HepG2 (cell line): ENCODE data around the gene HLF. TPM values are rescaled to one million over a fixed set of nuclear protein-coding genes. Genes with fewer than 3 reads are reported as not detected.
A peak's percentile ranks its signal among the peaks of the same experiment; 100 is the strongest.

ENCODE experiments used
- AGO1 ChIP-seq: fragments of 200-400 bp; formaldehyde crosslinking; IDR thresholded peaks from 2 replicates; pipeline ENCODE4 v1.6.1; 2017; ENCODE audit warnings: mild to moderate bottlenecking, low read depth, low read length, moderate library complexity; ENCODE audit not compliant: poor library complexity, severe bottlenecking
- ATM ChIP-seq: fragments of 450-650 bp; IDR thresholded peaks from 2 replicates; pipeline ENCODE4 v1.7.1; 2017; ENCODE audit warnings: mild to moderate bottlenecking, borderline replicate concordance
- CCAR2 ChIP-seq: fragments of 200-400 bp; formaldehyde crosslinking; optimal IDR thresholded peaks from 2 replicates; pipeline ENCODE3; 2018; ENCODE audit warnings: low read depth, mild to moderate bottlenecking, low read length, moderate library complexity
- CHCHD3 ChIP-seq: sonication (generic); formaldehyde crosslinking; IDR thresholded peaks from 2 replicates; pipeline ENCODE4 v1.8.0; 2022; ENCODE audit warnings: mild to moderate bottlenecking, missing genetic modification reagents, moderate library complexity
- DPF2 ChIP-seq: sonication (generic); formaldehyde crosslinking; IDR thresholded peaks from 2 replicates; pipeline ENCODE4 v1.4.0; 2020; ENCODE audit warnings: mild to moderate bottlenecking, low read depth, missing genetic modification reagents, borderline replicate concordance
- ELF4 ChIP-seq: sonication (generic); formaldehyde crosslinking; IDR thresholded peaks from 2 replicates; pipeline ENCODE4 v1.5.0; 2020; ENCODE audit warnings: missing genetic modification reagents, mild to moderate bottlenecking, moderate library complexity, borderline replicate concordance
- FOSL2 ChIP-seq: sonication (generic); formaldehyde crosslinking; IDR thresholded peaks from 2 replicates; pipeline ENCODE4 v1.4.0; 2020; ENCODE audit warnings: missing genetic modification reagents
- FOXA3 ChIP-seq: IDR thresholded peaks from 2 replicates; pipeline ENCODE4 v1.6.1; 2016; ENCODE audit warnings: missing genetic modification reagents, missing compliant biosample characterization
- HIVEP1 ChIP-seq: sonication (generic); formaldehyde crosslinking; IDR thresholded peaks from 2 replicates; pipeline ENCODE4 v1.4.0; 2020; ENCODE audit warnings: mild to moderate bottlenecking, missing genetic modification reagents
- JUN ChIP-seq: sonication (generic); formaldehyde crosslinking; IDR thresholded peaks from 2 replicates; pipeline ENCODE4 v1.4.0; 2020; ENCODE audit warnings: mild to moderate bottlenecking, missing genetic modification reagents
- KDM1A ChIP-seq: IDR thresholded peaks from 2 replicates; pipeline ENCODE4 v1.6.1; 2016; ENCODE audit warnings: missing compliant biosample characterization
- KDM2A ChIP-seq: sonication (generic); formaldehyde crosslinking; IDR thresholded peaks from 2 replicates; pipeline ENCODE4 v1.4.0; 2020; ENCODE audit warnings: low read depth, missing genetic modification reagents, borderline replicate concordance
- MAF1 ChIP-seq: sonication (generic); formaldehyde crosslinking; IDR thresholded peaks from 2 replicates; pipeline ENCODE4 v1.5.0; 2020; ENCODE audit warnings: missing genetic modification reagents, borderline replicate concordance
- MAFF ChIP-seq: IDR thresholded peaks from 2 replicates; pipeline ENCODE4 v1.6.1; 2011; ENCODE audit warnings: low read depth, low read length, improper control_type of control experiment
- NCOA5 ChIP-seq: sonication (generic); formaldehyde crosslinking; IDR thresholded peaks from 2 replicates; pipeline ENCODE4 v1.4.0; 2020; ENCODE audit warnings: missing genetic modification reagents
- RORA ChIP-seq: sonication (generic); formaldehyde crosslinking; IDR thresholded peaks from 2 replicates; pipeline ENCODE4 v1.5.0; 2020; ENCODE audit warnings: mild to moderate bottlenecking, missing genetic modification reagents, moderate library complexity
- RXRA ChIP-seq: sonication (generic); formaldehyde crosslinking; IDR thresholded peaks from 2 replicates; pipeline ENCODE4 v1.5.1; 2020; ENCODE audit warnings: missing genetic modification reagents
- SMC3 ChIP-seq: IDR thresholded peaks from 2 replicates; pipeline ENCODE4 v1.6.1; 2011; ENCODE audit warnings: low read length, improper control_type of control experiment
- SNAPC2 ChIP-seq: sonication (generic); formaldehyde crosslinking; IDR thresholded peaks from 2 replicates; pipeline ENCODE4 v1.8.1; 2022; ENCODE audit warnings: mild to moderate bottlenecking, missing genetic modification reagents
- TAF15 ChIP-seq: fragments of 200-400 bp; formaldehyde crosslinking; IDR thresholded peaks from one replicate; pipeline ENCODE4 v1.6.1; 2018; ENCODE audit warnings: mild to moderate bottlenecking, low read depth, low read length; ENCODE audit not compliant: poor library complexity, severe bottlenecking
- TOPORS ChIP-seq: sonication (generic); formaldehyde crosslinking; IDR thresholded peaks from 2 replicates; pipeline ENCODE4 v1.8.0; 2023; ENCODE audit warnings: mild to moderate bottlenecking, missing genetic modification reagents
- XRCC5 ChIP-seq: fragments of 200-400 bp; formaldehyde crosslinking; optimal IDR thresholded peaks from 2 replicates; pipeline ENCODE3; 2017; ENCODE audit warnings: mild to moderate bottlenecking, low read length
- ZNF180 ChIP-seq: sonication (generic); formaldehyde crosslinking; IDR thresholded peaks from 2 replicates; pipeline ENCODE4 v1.4.0; 2020; ENCODE audit warnings: low read depth, missing genetic modification reagents, borderline replicate concordance
- ZNF232 ChIP-seq: sonication (generic); formaldehyde crosslinking; IDR thresholded peaks from 2 replicates; pipeline ENCODE4 v1.4.0; 2020; ENCODE audit warnings: missing genetic modification reagents, borderline replicate concordance
- ZNF550 ChIP-seq: sonication (generic); formaldehyde crosslinking; IDR thresholded peaks from 2 replicates; pipeline ENCODE4 v1.4.0; 2020; ENCODE audit warnings: mild to moderate bottlenecking, missing genetic modification reagents, borderline replicate concordance
- ZNF615 ChIP-seq: sonication (generic); formaldehyde crosslinking; IDR thresholded peaks from 2 replicates; pipeline ENCODE4 v1.5.0; 2020; ENCODE audit warnings: mild to moderate bottlenecking, missing genetic modification reagents, borderline replicate concordance
- ZNF7 ChIP-seq: IDR thresholded peaks from 2 replicates; pipeline ENCODE4 v1.6.1; 2016; ENCODE audit warnings: missing biosample characterization, missing genetic modification reagents
- ZNF768 ChIP-seq: sonication (generic); formaldehyde crosslinking; IDR thresholded peaks from 2 replicates; pipeline ENCODE4 v1.4.0; 2020; ENCODE audit warnings: missing genetic modification reagents
- ZNF782 ChIP-seq: sonication (generic); formaldehyde crosslinking; IDR thresholded peaks from 2 replicates; pipeline ENCODE4 v1.4.0; 2020; ENCODE audit warnings: missing genetic modification reagents, mild to moderate bottlenecking, borderline replicate concordance
- ZSCAN30 ChIP-seq: sonication (generic); formaldehyde crosslinking; IDR thresholded peaks from 2 replicates; pipeline ENCODE4 v1.5.0; 2020; ENCODE audit warnings: mild to moderate bottlenecking, missing genetic modification reagents
- polyA plus RNA-seq, 8 experiments: library from polyadenylated mRNA; depleted of rRNA in 3 of 8; stranded (reverse) in 7 of 8; unstranded in 1 of 8; fragments of >200 nt; fragmentation: Illumina TruSeq in 4 of 8; extraction: Trizol in 4 of 8; gene quantifications; 2 replicates each; pipeline versions ENCODE4 v1.2.1 to v1.2.3, GENCODE V29; 2011 to 2016; ENCODE audit warnings: low read depth in 4 of 8, missing spikeins in 1 of 8, mixed read lengths in 1 of 8; ENCODE audit not compliant: insufficient read depth in 1 of 8
- total RNA-seq, 5 experiments: library from RNA; depleted of rRNA; stranded (reverse); fragments of >200 nt; fragmentation: Illumina TruSeq; extraction: Trizol; gene quantifications; 2 replicates each; pipeline ENCODE4 v1.2.3, GENCODE V29; 2016; ENCODE audit warnings: low read depth in 1 of 5
- TF ChIP-seq, protein P1 (sequence below): sonication (generic); formaldehyde crosslinking; conservative IDR thresholded peaks from 2 replicates; pipeline ENCODE4 v1.4.0; 2020; ENCODE audit warnings: missing genetic modification reagents
- TF ChIP-seq, protein P2 (sequence below): IDR thresholded peaks from 2 replicates; pipeline ENCODE4 v1.6.1; 2016; ENCODE audit warnings: missing genetic modification reagents, missing compliant biosample characterization

HLF gene
- total and polyA plus RNA-seq, 2 of the 13 experiments (the other 11 are each of a cell fraction or from before 2014, with no cell fraction given), result 202 to 346 TPM

DNA sequence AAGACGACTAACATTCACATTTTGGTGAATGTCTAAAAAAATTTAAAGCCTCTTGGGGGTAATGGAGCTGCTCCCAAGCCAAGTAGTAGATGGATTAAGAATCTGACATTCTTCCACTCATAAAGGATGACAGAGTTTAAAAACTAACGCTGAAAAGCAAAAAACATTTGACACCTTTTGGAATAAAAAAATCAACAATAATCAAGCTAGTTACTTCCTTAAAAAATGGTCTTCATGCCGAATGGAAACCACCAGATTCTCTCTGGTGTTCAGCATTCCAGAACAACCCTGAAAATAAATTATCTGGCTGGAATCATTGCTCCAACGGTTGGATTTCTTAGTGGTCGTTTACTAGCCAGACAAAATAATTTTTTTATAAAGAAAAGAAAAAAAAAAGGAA is 18.0 kb downstream of the HLF start (continued):
- no peak for TF ChIP-seq CCAR2
- TF ChIP-seq MAF1 (CRISPR knock-in tag), result no peak
- TF ChIP-seq DPF2 (CRISPR knock-in tag), result no peak
- no peak for TF ChIP-seq TAF15
- TF ChIP-seq KDM2A (CRISPR knock-in tag), result no peak
- TF ChIP-seq ZNF615 (CRISPR knock-in tag), result no peak
- no peak for TF ChIP-seq JUN (CRISPR knock-in tag)
- TF ChIP-seq ZSCAN30 (CRISPR knock-in tag), result no peak
- no peak for TF ChIP-seq FOXA3
- no peak for TF ChIP-seq KDM1A
- no peak for TF ChIP-seq SMC3
- TF ChIP-seq ELF4 (CRISPR knock-in tag), result no peak
- no peak for TF ChIP-seq ZNF782 (CRISPR knock-in tag)
- TF ChIP-seq HIVEP1 (CRISPR knock-in tag), result no peak
- no peak for TF ChIP-seq ZNF7 (CRISPR knock-in tag)
- no peak for TF ChIP-seq ZNF180 (CRISPR knock-in tag)
- no peak for TF ChIP-seq ZNF550 (CRISPR knock-in tag)
- no peak for TF ChIP-seq SNAPC2 (CRISPR knock-in tag)
- TF ChIP-seq TOPORS, result no peak
- TF ChIP-seq AGO1, result no peak
- TF ChIP-seq, protein P1, sequence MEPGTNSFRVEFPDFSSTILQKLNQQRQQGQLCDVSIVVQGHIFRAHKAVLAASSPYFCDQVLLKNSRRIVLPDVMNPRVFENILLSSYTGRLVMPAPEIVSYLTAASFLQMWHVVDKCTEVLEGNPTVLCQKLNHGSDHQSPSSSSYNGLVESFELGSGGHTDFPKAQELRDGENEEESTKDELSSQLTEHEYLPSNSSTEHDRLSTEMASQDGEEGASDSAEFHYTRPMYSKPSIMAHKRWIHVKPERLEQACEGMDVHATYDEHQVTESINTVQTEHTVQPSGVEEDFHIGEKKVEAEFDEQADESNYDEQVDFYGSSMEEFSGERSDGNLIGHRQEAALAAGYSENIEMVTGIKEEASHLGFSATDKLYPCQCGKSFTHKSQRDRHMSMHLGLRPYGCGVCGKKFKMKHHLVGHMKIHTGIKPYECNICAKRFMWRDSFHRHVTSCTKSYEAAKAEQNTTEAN (CRISPR knock-in tag), result 0 out of 2 replicates have a peak, but pooled peaks have one; percentile 39
- TF ChIP-seq NCOA5 (CRISPR knock-in tag), result no peak
- no peak for TF ChIP-seq XRCC5
- TF ChIP-seq ZNF232 (CRISPR knock-in tag), result no peak
- no peak for TF ChIP-seq FOSL2 (CRISPR knock-in tag)
- TF ChIP-seq, protein P2, sequence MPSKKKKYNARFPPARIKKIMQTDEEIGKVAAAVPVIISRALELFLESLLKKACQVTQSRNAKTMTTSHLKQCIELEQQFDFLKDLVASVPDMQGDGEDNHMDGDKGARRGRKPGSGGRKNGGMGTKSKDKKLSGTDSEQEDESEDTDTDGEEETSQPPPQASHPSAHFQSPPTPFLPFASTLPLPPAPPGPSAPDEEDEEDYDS (CRISPR knock-in tag), result no peak
- TF ChIP-seq RORA (CRISPR knock-in tag), result no peak
- TF ChIP-seq ATM, result no peak
- TF ChIP-seq RXRA (CRISPR knock-in tag), result no peak
- no peak for TF ChIP-seq ZNF768 (CRISPR knock-in tag)
- no peak for TF ChIP-seq CHCHD3 (CRISPR knock-in tag)
- no peak for TF ChIP-seq MAFF
